ENCODE measurements around the gene TMEM117.

Gene TMEM117

GRCh38 chr12:43883748-43884147, 47.9 kb downstream of the TMEM117 start:
- FAIRE-seq = no peak

GRCh38 chr12:43884683-43885410, 49.0 kb downstream of the TMEM117 start:
- no peak for FAIRE-seq
- no peak for DNase-seq (ENCODE audit: low spot score)

More at GRCh38 chr12:43883748-43884147, 47.9 kb downstream of the TMEM117 start:
- DNase-seq (ENCODE audit: low spot score) = no peak

- no peak for DNase-seq (ENCODE audit: low spot score)
- no peak for FAIRE-seq
Measured at GRCh38 chr12:43887397-43887796, 51.5 kb downstream of the TMEM117 start.

GRCh38 chr12:43891856-43892574, 56.1 kb downstream of the TMEM117 start:
- DNase-seq (ENCODE audit: low spot score) = no peak
- FAIRE-seq = no peak

- FAIRE-seq (no peak), DNase-seq (ENCODE audit: low spot score) (no peak)
Measured at GRCh38 chr12:43893670-43894069, 57.8 kb downstream of the TMEM117 start.

- FAIRE-seq (no peak), DNase-seq (ENCODE audit: low spot score) (no peak)
Measured at GRCh38 chr12:43895580-43896206, 59.8 kb downstream of the TMEM117 start.

- FAIRE-seq (no peak), DNase-seq (ENCODE audit: low spot score) (no peak)
Measured at GRCh38 chr12:43896496-43896895, 60.6 kb downstream of the TMEM117 start.

GRCh38 chr12:43898474-43898873, 62.6 kb downstream of the TMEM117 start:
- DNase-seq (ENCODE audit: low spot score) (no peak), FAIRE-seq (no peak)

GRCh38 chr12:43899574-43899973, 63.7 kb downstream of the TMEM117 start:
- no peak for FAIRE-seq
- no peak for DNase-seq (ENCODE audit: low spot score)

- FAIRE-seq (no peak), DNase-seq (ENCODE audit: low spot score) (no peak)
Measured at GRCh38 chr12:43903686-43904085, 67.8 kb downstream of the TMEM117 start.

GRCh38 chr12:43912859-43913258, 77.0 kb downstream of the TMEM117 start:
- DNase-seq (ENCODE audit: low spot score) (no peak), FAIRE-seq (no peak)

GRCh38 chr12:43914391-43914790, 78.5 kb downstream of the TMEM117 start:
- FAIRE-seq = no peak

GRCh38 chr12:43914923-43915468, 79.1 kb downstream of the TMEM117 start:
- DNase-seq (ENCODE audit: low spot score) = peak; percentile 9
- FAIRE-seq = no peak

More at GRCh38 chr12:43914391-43914790, 78.5 kb downstream of the TMEM117 start:
- DNase-seq (ENCODE audit: low spot score) = no peak

GRCh38 chr12:43917896-43918295, 82.0 kb downstream of the TMEM117 start:
- no peak for FAIRE-seq
- DNase-seq (ENCODE audit: low spot score) = no peak

- FAIRE-seq (no peak), DNase-seq (ENCODE audit: low spot score) (no peak)
Measured at GRCh38 chr12:43921666-43922337, 85.9 kb downstream of the TMEM117 start.

- FAIRE-seq = no peak
- no peak for DNase-seq (ENCODE audit: low spot score)
Measured at GRCh38 chr12:43930032-43930431, 94.2 kb downstream of the TMEM117 start.

GRCh38 chr12:43931187-43931586, 95.3 kb downstream of the TMEM117 start:
- FAIRE-seq (no peak), DNase-seq (ENCODE audit: low spot score) (no peak)

- DNase-seq (ENCODE audit: low spot score) = no peak
- FAIRE-seq = no peak
Measured at GRCh38 chr12:43935581-43935980, 99.7 kb downstream of the TMEM117 start.

- peak; percentile 15 for DNase-seq (ENCODE audit: low spot score)
- FAIRE-seq = no peak
Measured at GRCh38 chr12:43937947-43938346, 102.1 kb downstream of the TMEM117 start.

- DNase-seq (ENCODE audit: low spot score) (no peak), FAIRE-seq (no peak)
Measured at GRCh38 chr12:43942379-43942778, 106.5 kb downstream of the TMEM117 start.

GRCh38 chr12:43945983-43946382, 110.1 kb downstream of the TMEM117 start:
- FAIRE-seq = no peak
- no peak for DNase-seq (ENCODE audit: low spot score)
